Keratinocyte (primary cell): ENCODE data around the gene FAM161B.

Source experiments
- EZH2 ChIP-seq: IDR thresholded peaks from one replicate; pipeline ENCODE4 v1.6.1; 2012; ENCODE audit warnings: inconsistent platforms, mild to moderate bottlenecking, low read length, moderate library complexity
- TF ChIP-seq, protein P1 (sequence below), 3 experiments: IDR thresholded peaks in 1 of 3; conservative IDR thresholded peaks in 1 of 3; optimal IDR thresholded peaks in 1 of 3; 2 replicates in 2 of 3; 3 replicates in 1 of 3; pipeline versions ENCODE3 to v1.5.1; 2011; ENCODE audit warnings: low read length in 3 of 3, mild to moderate bottlenecking in 3 of 3, moderate library complexity in 2 of 3, control low read depth in 1 of 3, inconsistent platforms in 1 of 3; ENCODE audit not compliant: insufficient read depth in 2 of 3; ENCODE audit errors: extremely low read depth in 1 of 3

DNA sequence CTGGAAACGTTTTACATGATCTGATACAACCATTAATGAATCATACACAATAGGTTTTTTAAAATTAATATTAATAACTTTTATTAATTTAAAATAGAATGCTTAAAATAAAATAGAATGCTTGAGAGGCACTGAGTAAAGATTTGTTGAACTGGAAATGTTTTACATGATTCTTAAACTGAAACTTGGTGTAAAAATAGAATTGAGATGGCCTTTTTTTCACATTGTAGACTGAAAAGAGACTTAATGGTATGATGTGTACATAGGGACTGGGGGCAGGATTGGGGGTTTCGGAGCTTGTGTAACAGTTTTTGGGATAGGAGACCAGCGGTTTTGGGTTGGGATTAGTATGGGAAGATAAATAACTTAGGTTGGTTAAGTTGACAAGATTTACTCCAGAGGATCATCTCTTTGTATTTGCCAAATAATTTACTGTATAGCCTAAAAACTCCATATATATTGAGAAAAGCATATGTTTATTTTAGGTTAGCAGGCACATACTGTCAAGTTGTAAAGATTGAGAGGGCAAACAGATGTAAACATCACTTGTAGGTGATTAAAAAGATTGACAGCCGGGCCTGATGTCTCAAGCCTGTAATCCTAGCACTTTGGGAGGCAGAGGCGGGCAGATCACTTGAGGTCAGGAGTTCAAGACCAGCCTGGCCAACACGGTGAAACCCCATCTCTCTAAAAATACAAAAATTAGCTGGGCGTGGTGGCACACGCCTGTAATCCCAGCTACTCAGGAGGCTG, 65.3 kb downstream of the FAM161B start:
- no peak for TF ChIP-seq EZH2
- TF ChIP-seq, protein P1, sequence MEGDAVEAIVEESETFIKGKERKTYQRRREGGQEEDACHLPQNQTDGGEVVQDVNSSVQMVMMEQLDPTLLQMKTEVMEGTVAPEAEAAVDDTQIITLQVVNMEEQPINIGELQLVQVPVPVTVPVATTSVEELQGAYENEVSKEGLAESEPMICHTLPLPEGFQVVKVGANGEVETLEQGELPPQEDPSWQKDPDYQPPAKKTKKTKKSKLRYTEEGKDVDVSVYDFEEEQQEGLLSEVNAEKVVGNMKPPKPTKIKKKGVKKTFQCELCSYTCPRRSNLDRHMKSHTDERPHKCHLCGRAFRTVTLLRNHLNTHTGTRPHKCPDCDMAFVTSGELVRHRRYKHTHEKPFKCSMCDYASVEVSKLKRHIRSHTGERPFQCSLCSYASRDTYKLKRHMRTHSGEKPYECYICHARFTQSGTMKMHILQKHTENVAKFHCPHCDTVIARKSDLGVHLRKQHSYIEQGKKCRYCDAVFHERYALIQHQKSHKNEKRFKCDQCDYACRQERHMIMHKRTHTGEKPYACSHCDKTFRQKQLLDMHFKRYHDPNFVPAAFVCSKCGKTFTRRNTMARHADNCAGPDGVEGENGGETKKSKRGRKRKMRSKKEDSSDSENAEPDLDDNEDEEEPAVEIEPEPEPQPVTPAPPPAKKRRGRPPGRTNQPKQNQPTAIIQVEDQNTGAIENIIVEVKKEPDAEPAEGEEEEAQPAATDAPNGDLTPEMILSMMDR (optimal IDR thresholded peaks at IDR 0.05 in 1 of 3, IDR thresholded peaks at IDR 0.05 in 1 of 3, conservative IDR thresholded peaks at IDR 0.05 in 1 of 3; ENCODE audit: extremely low read depth in 1 of 3, insufficient read depth in 2 of 3, low read length in 3 of 3), result no peak
